ENCODE results near the gene HK1.

DNA sequence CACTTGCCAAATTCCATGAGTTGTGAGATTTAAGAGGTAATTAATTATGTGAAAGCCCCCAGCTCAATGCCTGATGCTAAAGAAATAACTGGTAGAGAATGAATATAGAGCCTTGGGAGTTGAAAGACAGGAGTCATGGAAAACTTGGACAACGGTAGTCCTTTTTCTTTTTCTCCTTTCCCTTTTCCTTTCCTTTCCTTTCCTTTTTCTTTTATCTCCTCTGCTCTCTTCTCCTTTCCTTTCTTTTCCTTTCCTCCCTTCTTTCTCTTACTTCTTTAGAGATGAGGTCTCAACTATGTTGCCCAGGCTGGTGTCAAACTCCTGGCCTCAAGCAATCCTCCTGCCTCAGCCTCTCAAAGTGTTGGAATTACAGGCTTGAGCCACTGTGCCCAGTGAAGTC, 165.1 kb downstream of the HK1 start:
- TF ChIP-seq POLR2A (IDR thresholded peaks at IDR 0.05) (no peak), POLR2AphosphoS5 (IDR thresholded peaks at IDR 0.05) (no peak)
- TF ChIP-seq, protein P1, sequence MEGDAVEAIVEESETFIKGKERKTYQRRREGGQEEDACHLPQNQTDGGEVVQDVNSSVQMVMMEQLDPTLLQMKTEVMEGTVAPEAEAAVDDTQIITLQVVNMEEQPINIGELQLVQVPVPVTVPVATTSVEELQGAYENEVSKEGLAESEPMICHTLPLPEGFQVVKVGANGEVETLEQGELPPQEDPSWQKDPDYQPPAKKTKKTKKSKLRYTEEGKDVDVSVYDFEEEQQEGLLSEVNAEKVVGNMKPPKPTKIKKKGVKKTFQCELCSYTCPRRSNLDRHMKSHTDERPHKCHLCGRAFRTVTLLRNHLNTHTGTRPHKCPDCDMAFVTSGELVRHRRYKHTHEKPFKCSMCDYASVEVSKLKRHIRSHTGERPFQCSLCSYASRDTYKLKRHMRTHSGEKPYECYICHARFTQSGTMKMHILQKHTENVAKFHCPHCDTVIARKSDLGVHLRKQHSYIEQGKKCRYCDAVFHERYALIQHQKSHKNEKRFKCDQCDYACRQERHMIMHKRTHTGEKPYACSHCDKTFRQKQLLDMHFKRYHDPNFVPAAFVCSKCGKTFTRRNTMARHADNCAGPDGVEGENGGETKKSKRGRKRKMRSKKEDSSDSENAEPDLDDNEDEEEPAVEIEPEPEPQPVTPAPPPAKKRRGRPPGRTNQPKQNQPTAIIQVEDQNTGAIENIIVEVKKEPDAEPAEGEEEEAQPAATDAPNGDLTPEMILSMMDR (IDR thresholded peaks at IDR 0.05), result no peak

All from breast epithelium (tissue), 3 donors.